Measurements from ENCODE around the gene TBKBP1.

TBKBP1 gene

DNA sequence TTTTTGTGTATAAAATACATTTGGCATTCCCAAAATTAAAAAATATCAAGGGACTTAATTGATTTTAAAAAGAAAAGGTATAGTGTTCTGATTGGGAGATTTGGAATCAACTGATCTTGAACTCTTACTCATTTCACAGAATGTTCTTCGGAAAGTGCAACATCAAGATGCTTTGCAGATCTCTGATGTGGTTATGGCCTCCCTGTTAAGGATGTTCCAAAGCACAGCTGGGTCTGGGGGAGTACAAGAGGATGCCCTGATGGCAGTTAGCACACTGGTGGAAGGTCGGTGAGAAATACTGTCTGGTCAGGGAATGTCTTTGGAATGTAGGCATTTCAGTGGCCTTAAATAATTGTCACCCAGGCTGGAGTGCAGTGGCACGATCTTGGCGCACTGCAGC lies 19.5 kb upstream of the TBKBP1 start:
- TF ChIP-seq, protein P1, sequence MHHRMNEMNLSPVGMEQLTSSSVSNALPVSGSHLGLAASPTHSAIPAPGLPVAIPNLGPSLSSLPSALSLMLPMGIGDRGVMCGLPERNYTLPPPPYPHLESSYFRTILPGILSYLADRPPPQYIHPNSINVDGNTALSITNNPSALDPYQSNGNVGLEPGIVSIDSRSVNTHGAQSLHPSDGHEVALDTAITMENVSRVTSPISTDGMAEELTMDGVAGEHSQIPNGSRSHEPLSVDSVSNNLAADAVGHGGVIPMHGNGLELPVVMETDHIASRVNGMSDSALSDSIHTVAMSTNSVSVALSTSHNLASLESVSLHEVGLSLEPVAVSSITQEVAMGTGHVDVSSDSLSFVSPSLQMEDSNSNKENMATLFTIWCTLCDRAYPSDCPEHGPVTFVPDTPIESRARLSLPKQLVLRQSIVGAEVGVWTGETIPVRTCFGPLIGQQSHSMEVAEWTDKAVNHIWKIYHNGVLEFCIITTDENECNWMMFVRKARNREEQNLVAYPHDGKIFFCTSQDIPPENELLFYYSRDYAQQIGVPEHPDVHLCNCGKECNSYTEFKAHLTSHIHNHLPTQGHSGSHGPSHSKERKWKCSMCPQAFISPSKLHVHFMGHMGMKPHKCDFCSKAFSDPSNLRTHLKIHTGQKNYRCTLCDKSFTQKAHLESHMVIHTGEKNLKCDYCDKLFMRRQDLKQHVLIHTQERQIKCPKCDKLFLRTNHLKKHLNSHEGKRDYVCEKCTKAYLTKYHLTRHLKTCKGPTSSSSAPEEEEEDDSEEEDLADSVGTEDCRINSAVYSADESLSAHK (tag by site-specific recombination; IDR thresholded peaks at IDR 0.05) = no peak
- TF ChIP-seq, protein P2, sequence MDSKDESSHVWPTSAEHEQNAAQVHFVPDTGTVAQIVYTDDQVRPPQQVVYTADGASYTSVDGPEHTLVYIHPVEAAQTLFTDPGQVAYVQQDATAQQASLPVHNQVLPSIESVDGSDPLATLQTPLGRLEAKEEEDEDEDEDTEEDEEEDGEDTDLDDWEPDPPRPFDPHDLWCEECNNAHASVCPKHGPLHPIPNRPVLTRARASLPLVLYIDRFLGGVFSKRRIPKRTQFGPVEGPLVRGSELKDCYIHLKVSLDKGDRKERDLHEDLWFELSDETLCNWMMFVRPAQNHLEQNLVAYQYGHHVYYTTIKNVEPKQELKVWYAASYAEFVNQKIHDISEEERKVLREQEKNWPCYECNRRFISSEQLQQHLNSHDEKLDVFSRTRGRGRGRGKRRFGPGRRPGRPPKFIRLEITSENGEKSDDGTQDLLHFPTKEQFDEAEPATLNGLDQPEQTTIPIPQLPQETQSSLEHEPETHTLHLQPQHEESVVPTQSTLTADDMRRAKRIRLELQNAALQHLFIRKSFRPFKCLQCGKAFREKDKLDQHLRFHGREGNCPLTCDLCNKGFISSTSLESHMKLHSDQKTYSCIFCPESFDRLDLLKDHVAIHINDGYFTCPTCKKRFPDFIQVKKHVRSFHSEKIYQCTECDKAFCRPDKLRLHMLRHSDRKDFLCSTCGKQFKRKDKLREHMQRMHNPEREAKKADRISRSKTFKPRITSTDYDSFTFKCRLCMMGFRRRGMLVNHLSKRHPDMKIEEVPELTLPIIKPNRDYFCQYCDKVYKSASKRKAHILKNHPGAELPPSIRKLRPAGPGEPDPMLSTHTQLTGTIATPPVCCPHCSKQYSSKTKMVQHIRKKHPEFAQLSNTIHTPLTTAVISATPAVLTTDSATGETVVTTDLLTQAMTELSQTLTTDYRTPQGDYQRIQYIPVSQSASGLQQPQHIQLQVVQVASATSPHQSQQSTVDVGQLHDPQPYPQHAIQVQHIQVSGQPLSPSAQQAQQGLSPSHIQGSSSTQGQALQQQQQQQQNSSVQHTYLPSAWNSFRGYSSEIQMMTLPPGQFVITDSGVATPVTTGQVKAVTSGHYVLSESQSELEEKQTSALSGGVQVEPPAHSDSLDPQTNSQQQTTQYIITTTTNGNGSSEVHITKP (tag by site-specific recombination; IDR thresholded peaks at IDR 0.05) = 0 out of 2 replicates have a peak, but pooled peaks have one; percentile 32
- POLR2A ChIA-PET = interaction anchor here (0.9 to 2.7 kb wide), 4 partner anchors 10 to 25 kb away, joined by 3 to 21 read pairs (median 4); partner anchors contain the start of gene KPNB1
- CTCF ChIA-PET = interaction anchor here (0.6 to 9.1 kb wide), 2 partner anchors 9 to 473 kb away, joined by 3 to 107 read pairs; no protein-coding TSS in a partner anchor
- H3K4me3 ChIP-seq (ENCODE audit: low read depth, low read length) = no peak overlapping the region
- H3K9me3 ChIP-seq (ENCODE audit: control insufficient read depth, insufficient read depth, low read depth, low read length) = no peaks in the 10 kb centered on the region
- peaks cover 99 to 100% of the 10 kb centered on the region in 2 experiments for H3K36me3 ChIP-seq (ENCODE audit: control insufficient read depth in 2 of 2, insufficient read depth in 1 of 2, low read length in 2 of 2)
- H3K27ac ChIP-seq (ENCODE audit: extremely low read depth, low read depth, low read length) = no peak overlapping the region
- no peaks in the 10 kb centered on the region for H3K4me1 ChIP-seq (ENCODE audit: control insufficient read depth, insufficient read depth, low read length)

DNA sequence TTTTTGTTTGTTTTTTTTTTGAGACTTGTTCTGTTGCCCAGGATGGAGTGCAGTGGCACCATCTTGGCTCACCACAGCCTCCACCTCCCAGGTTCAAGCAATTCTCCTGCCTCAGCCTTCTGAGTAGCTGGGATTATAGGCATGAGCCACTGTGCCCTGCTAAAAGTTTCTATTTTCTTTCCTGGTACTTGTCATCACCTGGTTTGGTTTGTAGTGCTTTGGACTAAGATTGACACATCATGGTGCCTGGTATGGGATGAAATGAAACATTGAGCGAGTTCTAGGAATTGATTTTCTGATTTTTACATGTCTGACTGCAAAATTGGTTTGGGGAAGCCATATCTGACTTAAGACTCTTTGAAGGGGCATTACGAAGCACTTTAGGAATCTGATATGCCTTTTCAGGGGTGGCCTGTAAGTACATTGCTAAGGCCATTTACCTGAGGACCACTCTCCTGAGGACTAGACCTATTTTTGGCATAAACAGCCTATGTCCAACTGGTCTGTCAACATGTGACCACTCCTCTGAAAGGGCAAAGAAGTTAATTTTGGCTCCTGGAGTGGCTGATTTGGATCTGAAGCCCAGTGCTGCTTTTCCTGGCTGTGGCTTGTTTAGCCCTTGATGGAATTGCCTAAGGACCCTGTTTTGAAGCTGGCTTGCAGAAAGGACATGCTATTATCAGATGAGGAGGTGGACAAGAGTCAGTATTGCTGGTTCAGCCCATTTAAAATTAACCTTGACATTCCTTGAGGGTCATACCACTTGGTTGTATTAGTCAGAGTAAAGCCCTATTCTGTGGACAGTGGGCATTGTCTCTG lies 18.4 kb upstream of the TBKBP1 start:
- no peak overlapping the region for H3K4me3 ChIP-seq (ENCODE audit: low read depth, low read length)
- H3K27ac ChIP-seq (ENCODE audit: extremely low read depth, low read depth, low read length) = no peak overlapping the region
- peaks cover 99 to 100% of the 10 kb centered on the region in 2 experiments for H3K36me3 ChIP-seq (ENCODE audit: control insufficient read depth in 2 of 2, insufficient read depth in 1 of 2, low read length in 2 of 2)
- H3K4me1 ChIP-seq (ENCODE audit: control insufficient read depth, insufficient read depth, low read length) = no peaks in the 10 kb centered on the region
- CTCF ChIA-PET = interaction anchor here (0.6 to 9.1 kb wide), 8 partner anchors 11 to 156 kb away, joined by 3 to 107 read pairs (median 4); partner anchors contain the start of genes LRRC46 and MRPL10
- no peaks in the 10 kb centered on the region for H3K9me3 ChIP-seq (ENCODE audit: control insufficient read depth, insufficient read depth, low read depth, low read length)
- TF ChIP-seq REPIN1 (tag by site-specific recombination; IDR thresholded peaks at IDR 0.05; ENCODE audit: low read depth) = no peak
- TF ChIP-seq, protein P3, sequence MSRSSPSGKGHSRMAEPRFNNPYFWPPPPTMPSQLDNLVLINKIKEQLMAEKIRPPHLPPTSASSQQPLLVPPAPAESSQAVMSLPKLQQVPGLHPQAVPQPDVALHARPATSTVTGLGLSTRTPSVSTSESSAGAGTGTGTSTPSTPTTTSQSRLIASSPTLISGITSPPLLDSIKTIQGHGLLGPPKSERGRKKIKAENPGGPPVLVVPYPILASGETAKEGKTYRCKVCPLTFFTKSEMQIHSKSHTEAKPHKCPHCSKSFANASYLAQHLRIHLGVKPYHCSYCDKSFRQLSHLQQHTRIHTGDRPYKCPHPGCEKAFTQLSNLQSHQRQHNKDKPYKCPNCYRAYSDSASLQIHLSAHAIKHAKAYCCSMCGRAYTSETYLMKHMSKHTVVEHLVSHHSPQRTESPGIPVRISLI (tag by site-specific recombination; IDR thresholded peaks at IDR 0.05) = 0 out of 2 replicates have a peak, but pooled peaks have one; percentile 74
- POLR2A ChIA-PET = interaction anchor here (1.4 to 2.7 kb wide), 2 partner anchors 26 kb away, joined by 4 to 21 read pairs; partner anchors contain the start of gene KPNB1

DNA sequence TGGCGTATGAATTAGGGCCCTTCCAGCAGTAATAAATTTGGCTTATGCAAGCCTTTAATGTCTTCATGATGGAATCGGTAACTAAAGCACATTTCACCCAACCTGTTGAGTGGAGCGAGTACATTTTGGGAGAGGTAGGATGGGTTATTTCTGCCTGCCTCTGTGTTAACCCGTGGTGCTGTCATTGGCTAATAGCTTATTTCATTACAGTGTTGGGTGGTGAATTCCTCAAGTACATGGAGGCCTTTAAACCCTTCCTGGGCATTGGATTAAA lies 17.8 kb upstream of the TBKBP1 start:
- Histone ChIP-seq H3K36me3 (ENCODE audit: control insufficient read depth in 2 of 2, insufficient read depth in 1 of 2, low read length in 2 of 2) (peaks cover 99 to 100% of the 10 kb centered on the region in 2 experiments), H3K4me3 (ENCODE audit: low read depth, low read length) (no peak overlapping the region), H3K4me1 (ENCODE audit: control insufficient read depth, insufficient read depth, low read length) (no peaks in the 10 kb centered on the region), H3K9me3 (ENCODE audit: control insufficient read depth, insufficient read depth, low read depth, low read length) (no peaks in the 10 kb centered on the region), H3K27ac (ENCODE audit: extremely low read depth, low read depth, low read length) (no peak overlapping the region)
- POLR2A ChIA-PET = interaction anchor here (0.6 to 1.4 kb wide), 3 partner anchors 12 to 27 kb away, joined by 4 to 8 read pairs (median 5); partner anchors contain the start of gene KPNB1
- CTCF ChIA-PET = interaction anchor here (0.6 to 9.1 kb wide), 9 partner anchors 11 to 155 kb away, joined by 3 to 107 read pairs (median 3); partner anchors contain the start of genes LRRC46 and MRPL10
- TF ChIP-seq SCRT2 (tag by site-specific recombination; IDR thresholded peaks at IDR 0.05) = peak; percentile 78
- TF ChIP-seq ZNF701 (tag by site-specific recombination; IDR thresholded peaks at IDR 0.05) = no peak
- TF ChIP-seq FEZF1 (tag by site-specific recombination; IDR thresholded peaks at IDR 0.05) = no peak
- no peak for TF ChIP-seq ZNF707 (tag by site-specific recombination; IDR thresholded peaks at IDR 0.05)
- no peak for TF ChIP-seq ZBTB8A (tag by site-specific recombination; IDR thresholded peaks at IDR 0.05)
